GM19240 (cell line): ENCODE results near the gene PLEKHS1.

Source experiments
- DNase-seq: peaks from one replicate; pipeline ENCODE4 v3.0.0; 2011; ENCODE audit warnings: low spot score; ENCODE audit not compliant: insufficient read length

Gene PLEKHS1

GRCh38 chr10:113751181-113751732 lies at the start of gene PLEKHS1:
Gene PLEKHS1 (plus strand): TSS chr10:113751682. CDS start chr10:113755278, 3,596 bp downstream.
- DNase-seq: no peak

- no peak for DNase-seq
Measured at GRCh38 chr10:113704637-113705343, 46.7 kb upstream of the PLEKHS1 start.

DNA sequence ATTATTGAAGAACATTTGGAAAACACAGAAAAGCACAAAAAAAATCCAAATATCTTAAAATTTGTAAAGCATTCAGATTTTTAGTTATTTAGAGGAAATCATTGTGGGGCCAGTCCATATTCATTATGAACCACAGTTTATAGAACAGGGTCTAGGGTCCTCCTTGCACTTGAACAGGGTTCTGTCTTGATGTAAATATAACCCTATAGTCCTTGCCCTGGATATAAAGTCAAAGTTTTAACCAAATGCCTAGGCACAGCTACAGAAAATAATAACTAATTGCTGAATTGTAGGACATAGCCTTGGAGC lies 46.2 kb upstream of the PLEKHS1 start:
- no peak for DNase-seq

DNA sequence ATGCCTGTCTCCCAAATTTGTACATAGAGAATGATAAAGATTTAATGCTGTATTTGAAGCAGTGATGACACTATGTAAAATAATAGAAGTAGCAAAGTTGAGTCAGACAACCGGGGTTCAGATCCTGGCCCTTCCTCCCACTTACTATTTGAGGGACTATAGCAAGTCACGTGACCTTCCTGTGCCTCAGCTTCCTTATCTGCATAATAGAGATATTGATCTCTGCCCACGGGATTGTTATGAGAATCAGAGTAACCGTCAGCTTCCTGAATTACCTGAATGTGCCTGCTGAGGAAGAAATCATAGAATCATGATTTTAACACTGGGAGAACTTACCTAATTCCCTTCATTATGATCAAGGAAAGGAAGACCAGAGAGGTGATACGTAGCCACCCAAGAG lies 44.9 kb upstream of the PLEKHS1 start:
- DNase-seq: no peak

- no peak for DNase-seq
Measured at GRCh38 chr10:113708640-113709039, 42.8 kb upstream of the PLEKHS1 start.

GRCh38 chr10:113709221-113709838 lies 42.2 kb upstream of the PLEKHS1 start:
- no peak for DNase-seq

GRCh38 chr10:113711142-113711541 lies 40.3 kb upstream of the PLEKHS1 start:
- DNase-seq: no peak

DNA sequence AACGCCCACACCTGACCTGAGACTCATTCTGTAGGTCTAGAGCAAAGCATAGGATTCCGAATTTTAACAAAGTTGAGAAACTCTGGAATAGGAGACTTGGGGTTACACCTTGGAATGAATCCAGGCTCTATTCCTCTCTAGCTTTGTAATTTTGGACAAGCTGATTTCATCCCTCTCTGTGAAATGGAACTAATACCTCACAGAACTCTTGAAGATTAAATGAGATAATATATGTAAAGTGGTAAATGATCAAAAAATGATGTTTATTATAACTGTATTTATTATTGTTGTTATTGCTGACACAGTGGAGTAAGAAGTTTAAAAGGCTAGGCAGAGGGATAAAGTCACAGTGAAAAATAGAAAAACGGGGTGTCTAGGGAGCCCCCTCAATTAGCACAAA lies 39.5 kb upstream of the PLEKHS1 start:
- no peak for DNase-seq

- DNase-seq: no peak
Measured at GRCh38 chr10:113712755-113713639, 38.5 kb upstream of the PLEKHS1 start.

GRCh38 chr10:113713640-113713982 lies 37.9 kb upstream of the PLEKHS1 start:
- DNase-seq: no peak

DNA sequence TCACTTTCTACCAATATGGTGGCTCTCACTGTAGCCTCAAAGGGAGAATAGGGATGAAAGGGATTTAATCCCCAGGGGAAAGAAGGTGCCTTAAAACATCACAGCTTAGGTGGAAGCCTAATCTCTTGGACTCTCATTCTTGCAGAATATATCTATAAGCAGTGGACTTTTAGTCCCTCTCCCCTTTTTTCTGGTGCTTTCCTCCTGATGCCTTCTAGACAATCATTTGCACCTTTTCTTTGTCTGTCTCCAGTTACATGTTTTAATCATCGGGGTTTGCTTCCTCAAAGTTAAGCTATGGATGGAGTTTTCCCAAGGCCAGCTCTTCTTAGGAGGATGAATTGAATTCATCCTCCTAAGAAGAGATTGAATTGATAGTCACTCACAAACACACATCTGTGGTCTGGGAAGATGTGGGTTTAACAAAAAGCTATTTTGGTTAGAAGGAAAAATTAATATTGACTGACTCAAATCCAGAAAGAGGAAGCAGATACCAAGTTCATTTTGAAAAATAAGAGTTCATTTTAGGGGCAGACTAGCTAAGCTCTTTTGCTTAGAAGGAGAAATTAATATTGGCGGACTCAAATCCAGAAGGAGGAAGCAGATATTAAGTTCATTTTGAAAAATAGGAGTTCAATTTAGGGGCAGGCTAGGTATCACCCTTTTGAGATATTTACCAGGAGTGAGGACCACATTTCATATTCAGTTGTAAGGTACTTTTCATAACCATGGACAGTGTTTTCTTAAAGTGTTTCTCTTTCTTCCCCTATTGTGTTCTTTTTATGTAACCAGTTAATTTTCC lies 35.2 kb upstream of the PLEKHS1 start:
- DNase-seq: no peak

- no peak for DNase-seq
Measured at GRCh38 chr10:113718969-113719822, 32.3 kb upstream of the PLEKHS1 start.

DNA sequence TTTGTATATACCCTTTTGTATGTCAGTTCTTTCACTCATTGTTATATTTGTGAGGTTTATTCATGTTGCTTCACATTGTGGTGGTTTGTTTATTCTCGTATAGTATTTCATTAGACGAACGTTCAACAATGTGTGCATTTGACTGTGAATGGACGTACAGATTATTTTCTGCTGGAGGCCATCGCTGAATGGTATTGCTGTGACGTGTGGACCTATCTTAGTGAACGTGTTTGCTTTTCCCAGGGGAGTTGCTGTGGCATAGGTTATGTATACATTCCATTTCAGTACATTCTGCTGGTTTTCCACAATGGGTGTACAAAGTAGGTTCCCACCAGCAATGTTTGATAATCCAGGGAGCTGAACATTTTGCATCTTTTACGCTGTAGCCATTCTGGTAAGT lies 31.1 kb upstream of the PLEKHS1 start:
- no peak for DNase-seq

DNA sequence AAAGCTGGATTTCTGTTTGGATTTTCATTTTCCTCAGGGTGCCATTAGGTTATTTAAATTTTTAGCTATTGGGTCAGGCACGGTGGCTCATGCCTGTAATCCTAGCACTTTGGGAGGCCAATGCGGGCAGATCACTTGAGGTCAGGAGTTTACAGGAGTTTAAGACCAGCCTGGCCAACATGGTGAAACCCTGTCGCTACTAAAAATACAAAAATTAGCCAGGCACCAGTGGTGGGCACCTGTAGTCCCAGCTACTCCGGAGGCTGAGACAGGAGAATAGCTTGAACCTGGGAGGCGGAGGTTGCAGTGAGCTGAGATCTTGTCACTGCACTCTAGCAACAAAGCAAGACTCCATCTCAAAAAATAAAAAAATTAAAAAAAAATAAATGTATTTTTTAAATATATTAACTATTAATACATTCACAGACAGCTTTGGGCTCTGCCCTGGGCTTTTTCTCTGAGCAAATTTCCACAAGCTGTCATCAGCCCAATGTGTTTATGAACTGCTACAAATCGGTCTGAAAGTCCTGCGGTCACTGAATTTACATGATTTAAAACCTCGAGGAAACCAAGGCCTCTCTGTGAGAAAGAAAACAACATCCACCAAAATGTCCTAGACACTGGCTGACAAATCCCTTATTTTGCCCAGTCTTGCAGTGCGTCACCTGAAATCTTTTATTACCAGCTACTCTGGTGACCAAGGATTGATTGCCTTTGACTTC lies 19.2 kb upstream of the PLEKHS1 start:
- DNase-seq: no peak

DNA sequence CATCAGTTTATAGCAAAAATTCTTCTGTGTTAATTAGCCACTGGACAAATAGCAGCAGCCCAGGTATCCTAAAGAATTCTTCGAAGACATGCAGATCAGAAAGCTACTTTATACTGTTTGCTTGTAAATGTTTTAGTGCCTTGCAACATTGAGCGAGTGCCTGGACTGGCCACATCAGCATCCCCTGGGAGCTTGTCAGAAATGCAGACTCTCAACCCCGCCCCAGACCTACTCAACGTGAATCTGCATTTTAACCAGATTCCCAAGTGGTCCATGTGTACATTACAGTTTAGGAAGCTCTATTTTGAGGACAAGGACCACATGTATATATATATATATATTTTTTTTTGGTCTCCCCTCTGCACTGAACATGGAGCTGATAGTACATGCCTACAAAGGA lies 18.5 kb upstream of the PLEKHS1 start:
- DNase-seq: no peak

- no peak for DNase-seq
Measured at GRCh38 chr10:113733635-113734034, 17.8 kb upstream of the PLEKHS1 start.

GRCh38 chr10:113735913-113736312 lies 15.6 kb upstream of the PLEKHS1 start:
- no peak for DNase-seq

GRCh38 chr10:113736576-113736975 lies 14.9 kb upstream of the PLEKHS1 start:
- no peak for DNase-seq

DNA sequence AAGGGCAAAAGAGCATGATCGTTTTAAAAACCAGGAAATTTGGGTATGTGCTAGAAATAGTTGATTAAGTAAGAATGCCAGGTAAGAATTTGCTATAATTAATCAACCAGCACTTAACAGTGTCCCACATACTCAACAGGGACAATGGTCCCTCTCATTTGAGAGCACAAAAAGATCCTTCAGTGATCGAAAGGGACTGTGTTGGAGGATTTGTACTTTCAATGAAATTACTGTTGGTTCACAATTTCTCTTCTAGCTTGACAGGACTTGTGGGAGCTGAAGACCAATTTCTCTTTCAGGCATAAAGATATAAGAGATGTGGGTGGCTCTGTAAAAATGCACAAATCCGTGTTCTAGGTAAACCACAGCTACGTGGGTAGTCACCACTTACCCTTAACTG lies 12.5 kb upstream of the PLEKHS1 start:
- no peak for DNase-seq

DNA sequence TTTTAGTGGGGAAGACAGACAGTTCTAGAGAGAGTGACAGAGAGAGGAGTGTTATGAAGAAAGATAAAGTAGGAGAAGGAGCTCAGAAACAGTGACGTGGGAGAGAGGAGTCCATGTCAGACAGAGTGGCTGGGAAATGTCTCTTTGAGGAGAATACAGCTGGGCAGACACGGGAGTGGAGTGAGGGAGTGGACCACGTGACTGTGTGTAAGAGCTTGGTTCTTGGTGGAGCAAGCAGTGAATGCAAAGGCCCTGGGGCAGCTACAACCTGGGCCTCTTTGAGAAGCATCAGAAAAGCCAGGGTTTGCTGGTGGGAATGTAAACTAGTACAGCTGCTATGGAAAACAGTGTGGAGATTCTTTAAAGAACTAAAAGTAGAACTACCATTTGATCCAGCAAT lies 11.9 kb upstream of the PLEKHS1 start:
- DNase-seq: no peak
